ENCODE measurements around the gene KCNJ18. TPM values are rescaled to one million over a fixed set of nuclear protein-coding genes. Genes with fewer than 3 reads are reported as not detected.
"Not testable (repeated sequence)": the region's sequence is repeated elsewhere in the genome, so short reads cannot be mapped to it uniquely, and the experiment has no call there.

The KCNJ18 gene
- total RNA-seq, 1 experiment from 2014 or later: not detected

- H3K9me3 ChIP-seq (ENCODE audit: low read length); H3K4me1 ChIP-seq (ENCODE audit: low read length); H3K36me3 ChIP-seq (ENCODE audit: insufficient read depth, low read length); H3K79me2 ChIP-seq (ENCODE audit: low read length); H2AFZ ChIP-seq (ENCODE audit: low read length); H3K27ac ChIP-seq (ENCODE audit: low read length); H3K9me2 ChIP-seq (replicated peaks; ENCODE audit: insufficient read depth, low read length); H4K20me1 ChIP-seq (ENCODE audit: insufficient read depth, low read depth, low read length); H3K27me3 ChIP-seq (ENCODE audit: low read length); H3K9ac ChIP-seq (ENCODE audit: low read length); H3K4me2 ChIP-seq (ENCODE audit: low read depth, low read length, poor library complexity, severe bottlenecking); DNase-seq; H3K4me3 ChIP-seq (ENCODE audit: low read length): not testable (repeated sequence)
Observed at GRCh38 chr17:21696227-21696626, 3.9 kb downstream of the KCNJ18 start.

DNA sequence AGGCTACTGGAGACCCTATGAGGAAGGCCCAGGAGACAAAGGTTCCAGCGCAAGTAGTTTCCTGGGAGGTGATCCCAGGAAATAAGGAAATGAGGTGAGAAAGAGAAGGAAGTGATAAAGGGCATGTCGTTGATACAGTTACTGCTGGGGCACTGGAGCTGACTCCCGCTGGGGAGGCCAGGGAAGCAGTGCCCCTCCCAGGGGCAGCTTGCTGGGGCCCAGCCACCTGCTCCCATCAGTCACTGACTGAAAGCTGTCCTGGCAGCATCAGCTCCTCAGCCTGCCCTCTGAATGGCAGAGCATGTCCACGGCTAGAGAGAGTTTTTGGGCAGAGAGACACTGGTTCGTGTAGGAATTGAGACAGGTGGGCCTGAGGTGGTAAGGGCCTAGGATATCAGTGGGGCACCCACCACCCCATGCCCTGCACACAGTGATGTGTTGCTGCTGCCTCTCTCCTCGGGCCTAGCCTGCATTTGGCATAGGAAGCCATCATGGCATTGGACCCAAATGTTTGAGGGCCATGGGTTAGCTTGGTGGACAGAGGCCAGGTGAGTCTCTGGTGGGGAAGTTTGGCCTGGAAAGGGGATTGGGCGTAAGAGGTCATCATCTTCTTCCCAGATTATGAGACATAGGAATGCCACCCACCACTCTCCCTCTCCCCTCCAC is 4.7 kb downstream of the KCNJ18 start:
- not testable (repeated sequence) for H4K20me1 ChIP-seq (ENCODE audit: insufficient read depth, low read depth, low read length); H3K9me3 ChIP-seq (ENCODE audit: low read length); H3K4me2 ChIP-seq (ENCODE audit: low read depth, low read length, poor library complexity, severe bottlenecking); H3K36me3 ChIP-seq (ENCODE audit: insufficient read depth, low read length); H3K9me2 ChIP-seq (replicated peaks; ENCODE audit: insufficient read depth, low read length); H3K27ac ChIP-seq (ENCODE audit: low read length); H3K4me3 ChIP-seq (ENCODE audit: low read length); DNase-seq; H3K9ac ChIP-seq (ENCODE audit: low read length); H3K27me3 ChIP-seq (ENCODE audit: low read length); H3K4me1 ChIP-seq (ENCODE audit: low read length); H2AFZ ChIP-seq (ENCODE audit: low read length); H3K79me2 ChIP-seq (ENCODE audit: low read length)

- H4K20me1 ChIP-seq (ENCODE audit: insufficient read depth, low read depth, low read length); H3K4me2 ChIP-seq (ENCODE audit: low read depth, low read length, poor library complexity, severe bottlenecking); H3K9me3 ChIP-seq (ENCODE audit: low read length); H3K79me2 ChIP-seq (ENCODE audit: low read length); DNase-seq; H2AFZ ChIP-seq (ENCODE audit: low read length); H3K4me3 ChIP-seq (ENCODE audit: low read length); H3K9me2 ChIP-seq (replicated peaks; ENCODE audit: insufficient read depth, low read length); H3K4me1 ChIP-seq (ENCODE audit: low read length); H3K36me3 ChIP-seq (ENCODE audit: insufficient read depth, low read length); H3K9ac ChIP-seq (ENCODE audit: low read length); H3K27me3 ChIP-seq (ENCODE audit: low read length); H3K27ac ChIP-seq (ENCODE audit: low read length): not testable (repeated sequence)
Observed at GRCh38 chr17:21697508-21697860, 5.2 kb downstream of the KCNJ18 start.

DNA sequence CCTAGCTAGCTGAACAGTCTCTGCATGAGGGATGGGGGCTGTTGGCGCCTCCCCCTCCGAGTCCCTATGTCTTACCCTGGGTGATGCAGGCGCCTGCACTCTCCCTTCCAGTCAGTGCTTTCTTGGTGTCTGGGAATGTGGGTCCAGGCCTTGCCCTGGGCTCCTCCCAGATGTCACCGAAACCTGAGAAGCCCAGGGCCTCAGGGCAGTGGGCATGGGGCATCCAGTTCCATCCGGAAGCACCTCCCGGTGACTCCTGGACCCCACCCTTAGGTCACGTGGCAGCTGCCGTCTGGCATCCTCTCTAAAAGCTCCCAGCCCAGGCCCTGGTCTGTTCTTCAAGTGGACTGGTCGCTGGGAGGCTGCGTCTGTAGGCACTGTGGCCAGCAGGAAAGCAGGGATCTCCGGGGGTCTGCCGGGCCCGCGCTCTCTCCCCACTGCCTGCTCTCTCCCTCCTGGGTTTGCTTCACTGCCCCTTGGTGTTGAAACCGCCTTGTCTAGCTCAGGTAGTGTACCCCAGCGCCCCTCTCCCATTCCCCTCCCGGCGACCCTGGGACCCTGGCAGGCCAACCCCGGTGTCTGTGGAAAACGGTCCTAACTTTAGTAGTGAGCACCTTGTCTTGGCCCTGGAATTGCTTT is 6.2 kb downstream of the KCNJ18 start:
- H3K36me3 ChIP-seq (ENCODE audit: insufficient read depth, low read length); H3K9me2 ChIP-seq (replicated peaks; ENCODE audit: insufficient read depth, low read length); H3K27me3 ChIP-seq (ENCODE audit: low read length); H3K9me3 ChIP-seq (ENCODE audit: low read length); H3K4me3 ChIP-seq (ENCODE audit: low read length); H3K4me2 ChIP-seq (ENCODE audit: low read depth, low read length, poor library complexity, severe bottlenecking); H3K79me2 ChIP-seq (ENCODE audit: low read length); H3K27ac ChIP-seq (ENCODE audit: low read length); H3K4me1 ChIP-seq (ENCODE audit: low read length); H2AFZ ChIP-seq (ENCODE audit: low read length); DNase-seq; H3K9ac ChIP-seq (ENCODE audit: low read length); H4K20me1 ChIP-seq (ENCODE audit: insufficient read depth, low read depth, low read length): not testable (repeated sequence)

GRCh38 chr17:21699124-21699523 is 6.8 kb downstream of the KCNJ18 start:
- not testable (repeated sequence) for H2AFZ ChIP-seq (ENCODE audit: low read length); H3K27ac ChIP-seq (ENCODE audit: low read length); H3K9me3 ChIP-seq (ENCODE audit: low read length); H3K9ac ChIP-seq (ENCODE audit: low read length); DNase-seq; H3K36me3 ChIP-seq (ENCODE audit: insufficient read depth, low read length); H3K4me3 ChIP-seq (ENCODE audit: low read length); H3K27me3 ChIP-seq (ENCODE audit: low read length); H3K9me2 ChIP-seq (replicated peaks; ENCODE audit: insufficient read depth, low read length); H3K4me1 ChIP-seq (ENCODE audit: low read length); H3K4me2 ChIP-seq (ENCODE audit: low read depth, low read length, poor library complexity, severe bottlenecking); H3K79me2 ChIP-seq (ENCODE audit: low read length); H4K20me1 ChIP-seq (ENCODE audit: insufficient read depth, low read depth, low read length)

DNA sequence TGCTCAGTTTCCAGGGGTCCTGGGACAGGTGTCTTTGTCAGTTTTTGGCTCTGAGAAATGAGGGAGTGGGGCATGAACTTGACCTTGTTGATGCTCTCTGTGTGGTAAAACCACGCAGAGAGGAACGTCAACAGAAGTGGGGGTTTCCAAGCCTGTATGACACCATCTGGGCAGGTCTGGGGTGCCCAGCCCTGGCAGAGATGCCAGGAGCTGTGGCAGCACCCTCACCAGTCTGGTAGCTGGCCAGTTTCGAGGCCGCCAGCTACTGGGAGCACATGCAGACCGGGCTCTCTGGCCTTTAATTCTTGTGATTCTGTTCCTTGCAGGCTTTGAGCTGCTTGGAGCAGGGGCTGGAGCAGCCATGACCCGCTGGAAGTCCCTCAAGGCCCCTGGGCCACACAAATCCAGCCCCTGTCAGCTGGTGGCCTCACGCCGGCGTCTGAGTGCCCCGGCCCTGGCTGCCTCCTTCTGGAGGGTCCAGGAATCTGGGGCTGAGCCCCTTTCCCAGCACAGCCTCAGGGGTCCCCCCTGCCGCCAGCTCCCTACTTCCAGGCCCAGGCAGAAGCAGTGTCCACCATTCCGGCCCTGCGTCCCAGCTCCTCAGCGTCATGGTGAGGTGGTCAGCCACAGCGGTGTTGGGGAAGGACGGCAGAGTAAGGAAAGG is 7.4 kb downstream of the KCNJ18 start:
- not testable (repeated sequence) for H3K79me2 ChIP-seq (ENCODE audit: low read length); H3K27me3 ChIP-seq (ENCODE audit: low read length); H3K27ac ChIP-seq (ENCODE audit: low read length); H3K4me3 ChIP-seq (ENCODE audit: low read length); H3K4me2 ChIP-seq (ENCODE audit: low read depth, low read length, poor library complexity, severe bottlenecking); H3K9me3 ChIP-seq (ENCODE audit: low read length); H3K36me3 ChIP-seq (ENCODE audit: insufficient read depth, low read length); H3K4me1 ChIP-seq (ENCODE audit: low read length); H3K9me2 ChIP-seq (replicated peaks; ENCODE audit: insufficient read depth, low read length); H3K9ac ChIP-seq (ENCODE audit: low read length); H4K20me1 ChIP-seq (ENCODE audit: insufficient read depth, low read depth, low read length); H2AFZ ChIP-seq (ENCODE audit: low read length); DNase-seq

DNA sequence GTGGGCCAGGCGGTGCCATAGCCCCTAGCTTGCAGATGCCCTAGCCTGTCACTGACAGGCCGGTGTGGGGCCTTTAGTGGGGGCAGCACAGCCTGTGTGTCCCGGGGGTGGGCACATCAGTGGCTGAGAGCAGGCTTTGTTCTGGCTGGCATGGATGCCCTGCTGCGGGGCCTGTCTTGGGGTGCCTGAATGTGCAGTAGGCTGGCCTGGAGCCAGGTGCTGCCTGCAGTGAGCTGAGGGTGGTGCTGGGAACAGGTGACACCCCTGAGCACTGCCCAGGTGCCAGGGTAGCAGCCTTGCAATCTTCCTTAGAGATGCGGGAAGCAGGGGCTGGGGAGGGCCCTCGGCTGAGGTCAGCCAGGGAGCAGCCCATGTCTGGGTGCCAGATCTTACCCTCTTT is 8.8 kb downstream of the KCNJ18 start:
- H3K9ac ChIP-seq (ENCODE audit: low read length); H3K4me2 ChIP-seq (ENCODE audit: low read depth, low read length, poor library complexity, severe bottlenecking); H3K36me3 ChIP-seq (ENCODE audit: insufficient read depth, low read length); H3K79me2 ChIP-seq (ENCODE audit: low read length); H3K4me1 ChIP-seq (ENCODE audit: low read length); H2AFZ ChIP-seq (ENCODE audit: low read length); H3K9me3 ChIP-seq (ENCODE audit: low read length); H3K9me2 ChIP-seq (replicated peaks; ENCODE audit: insufficient read depth, low read length); H3K4me3 ChIP-seq (ENCODE audit: low read length); H4K20me1 ChIP-seq (ENCODE audit: insufficient read depth, low read depth, low read length); H3K27me3 ChIP-seq (ENCODE audit: low read length); H3K27ac ChIP-seq (ENCODE audit: low read length); DNase-seq: not testable (repeated sequence)

GRCh38 chr17:21702029-21702428 is 9.7 kb downstream of the KCNJ18 start:
- not testable (repeated sequence) for H3K79me2 ChIP-seq (ENCODE audit: low read length); DNase-seq; H3K4me1 ChIP-seq (ENCODE audit: low read length); H4K20me1 ChIP-seq (ENCODE audit: insufficient read depth, low read depth, low read length); H3K36me3 ChIP-seq (ENCODE audit: insufficient read depth, low read length); H3K4me2 ChIP-seq (ENCODE audit: low read depth, low read length, poor library complexity, severe bottlenecking); H3K27ac ChIP-seq (ENCODE audit: low read length); H3K4me3 ChIP-seq (ENCODE audit: low read length); H3K9me2 ChIP-seq (replicated peaks; ENCODE audit: insufficient read depth, low read length); H3K9me3 ChIP-seq (ENCODE audit: low read length); H2AFZ ChIP-seq (ENCODE audit: low read length); H3K9ac ChIP-seq (ENCODE audit: low read length); H3K27me3 ChIP-seq (ENCODE audit: low read length)
